SIG-M5 treated with dmso at 0.1 percent for 504 hours (cell line): ENCODE measurements around the gene DPYD.

Experiments
- DNase-seq: peaks from one replicate; lab custom pipeline; 2025; ENCODE audit not compliant: unreplicated experiment; lab: John Stamatoyannopoulos, UW

DPYD gene

DNA sequence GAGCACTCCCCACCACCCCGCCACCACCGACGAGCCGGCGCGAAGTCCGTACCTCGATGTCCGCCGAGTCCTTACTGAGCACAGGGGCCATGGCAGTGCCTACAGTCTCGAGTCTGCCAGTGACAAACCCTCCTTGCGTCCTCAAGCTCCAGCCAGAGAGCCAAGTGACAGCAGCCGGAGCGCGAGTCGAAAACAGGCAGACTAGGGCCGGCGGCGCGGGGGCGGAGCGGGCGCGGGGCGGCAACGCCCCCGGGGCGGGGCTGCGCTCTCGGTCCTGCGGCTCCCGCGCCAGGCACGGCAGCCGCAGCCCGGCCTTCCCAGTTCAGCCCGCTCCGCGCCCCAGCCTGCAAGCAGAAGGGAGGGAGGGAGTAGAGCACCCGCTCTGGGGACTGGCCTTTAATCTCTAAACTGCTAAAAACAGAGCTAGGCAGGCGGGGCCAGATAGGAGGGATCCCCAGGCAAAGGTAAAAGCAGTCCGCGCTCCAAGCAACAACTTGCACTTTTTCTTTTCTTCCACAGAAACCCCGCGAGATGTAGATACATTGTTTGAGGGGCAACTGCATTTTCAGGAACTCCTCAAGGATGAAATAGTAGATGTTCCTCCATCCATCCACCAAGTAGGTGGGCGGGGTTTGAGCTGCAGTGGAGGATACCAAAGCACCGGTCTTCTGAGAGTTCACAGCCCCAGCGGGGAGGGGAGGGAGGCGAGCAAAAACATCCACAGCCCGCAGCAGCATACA is at the start of gene DPYD:
DPYD (minus strand) TSS at position 203 of the 740 bp plus-strand sequence; CDS start at position 91, 112 bp downstream.
- peak; percentile 90 for DNase-seq

DNA sequence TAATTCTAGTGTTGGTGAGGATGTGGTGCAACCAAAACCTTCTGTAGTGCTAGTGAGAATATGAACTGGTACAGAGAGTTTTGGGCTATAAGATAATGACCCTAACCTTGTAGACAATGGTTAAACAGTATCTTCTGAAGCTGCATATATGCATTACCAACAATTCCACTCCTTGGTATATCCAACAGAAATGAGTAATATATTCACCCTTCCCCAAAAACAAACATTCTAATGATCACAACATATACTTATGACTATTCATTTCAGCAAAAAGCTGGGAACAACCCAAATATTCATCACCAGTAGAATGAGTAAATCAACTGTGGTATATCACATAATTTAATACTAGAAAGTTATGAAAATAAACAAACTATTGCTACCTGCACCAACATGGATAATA is 39.6 kb upstream of the DPYD start:
- no peak for DNase-seq

DNA sequence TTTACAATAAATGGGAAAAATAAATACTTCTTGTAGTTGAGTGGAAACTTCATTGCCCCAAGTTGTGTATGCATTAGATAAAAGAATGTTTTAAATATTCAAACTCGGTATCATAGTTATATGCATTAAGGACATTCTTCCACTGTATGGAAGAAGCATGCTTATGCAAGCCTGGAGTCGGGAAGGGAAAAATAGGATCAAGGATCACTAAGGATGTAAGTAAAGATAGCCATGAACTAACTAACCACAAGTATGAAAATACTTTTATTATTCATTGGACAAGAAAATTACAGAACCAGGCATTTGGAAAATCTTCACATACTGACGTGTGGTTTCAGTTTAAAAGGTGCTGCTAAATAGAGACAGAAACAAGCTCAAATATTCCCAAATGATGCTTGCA is 26.9 kb upstream of the DPYD start:
- DNase-seq: no peak

DNA sequence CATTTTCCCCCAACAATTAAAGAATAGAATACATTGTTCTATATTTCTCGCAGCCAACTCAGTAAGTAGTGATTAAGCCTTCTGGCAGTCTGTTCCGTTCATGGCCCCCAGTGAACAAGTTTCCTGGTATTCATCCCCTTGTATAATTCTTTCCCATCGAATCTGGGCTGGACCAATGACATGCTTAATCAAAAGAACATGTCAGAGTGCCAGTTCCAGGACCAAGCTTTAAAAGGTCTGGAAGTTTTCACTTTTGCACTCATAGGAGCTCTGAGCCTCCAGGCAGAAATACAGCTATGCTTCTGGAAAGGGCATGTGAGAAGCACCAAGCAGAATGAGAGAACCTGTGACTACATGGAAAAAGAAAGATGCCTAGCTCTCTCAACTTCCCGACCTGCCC is 22.5 kb upstream of the DPYD start:
- no peak for DNase-seq

DNA sequence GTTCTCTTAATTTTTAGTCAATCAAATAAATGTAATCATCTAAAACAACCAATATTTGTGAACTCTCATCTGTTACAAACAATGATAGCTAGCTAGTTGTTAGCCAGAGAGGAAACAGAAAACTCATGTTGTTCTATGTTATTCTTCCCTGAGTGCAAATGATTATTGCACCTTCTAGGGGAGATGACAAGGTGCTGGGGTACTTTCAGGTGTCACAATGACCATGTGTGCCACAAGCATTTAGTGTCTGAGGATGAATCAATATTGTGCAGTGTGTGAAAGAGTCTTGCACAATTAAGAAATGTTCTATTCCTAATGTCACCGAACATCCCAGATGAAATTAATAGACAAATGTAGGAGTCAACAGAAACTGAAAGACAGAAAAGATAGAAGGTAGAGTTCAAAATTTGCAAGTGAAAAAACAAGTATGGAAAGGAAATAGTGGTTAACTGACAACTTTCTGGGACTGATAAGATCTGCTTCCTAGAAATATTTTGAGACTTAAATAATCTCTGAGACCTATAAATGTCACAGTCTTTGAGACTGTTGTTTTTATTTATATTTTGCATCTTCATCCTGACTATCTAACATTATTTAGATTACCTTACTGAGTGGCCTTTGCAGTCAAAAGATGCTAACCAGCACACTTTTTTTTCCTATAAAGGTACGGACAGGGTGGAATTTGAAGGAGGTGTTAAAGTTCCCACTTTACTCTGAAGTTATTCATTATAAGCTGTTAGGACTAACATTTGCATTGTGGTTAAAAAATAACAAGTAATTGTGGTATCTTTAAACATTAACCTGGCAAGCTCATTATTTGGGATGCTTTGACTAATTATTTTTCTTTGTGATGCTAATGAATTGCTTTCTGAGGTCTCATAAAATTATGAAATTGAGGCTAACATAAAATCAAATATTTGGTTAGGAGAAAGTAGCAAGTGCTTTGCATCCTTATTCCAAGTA is 21.6 kb upstream of the DPYD start:
- DNase-seq: no peak

DNA sequence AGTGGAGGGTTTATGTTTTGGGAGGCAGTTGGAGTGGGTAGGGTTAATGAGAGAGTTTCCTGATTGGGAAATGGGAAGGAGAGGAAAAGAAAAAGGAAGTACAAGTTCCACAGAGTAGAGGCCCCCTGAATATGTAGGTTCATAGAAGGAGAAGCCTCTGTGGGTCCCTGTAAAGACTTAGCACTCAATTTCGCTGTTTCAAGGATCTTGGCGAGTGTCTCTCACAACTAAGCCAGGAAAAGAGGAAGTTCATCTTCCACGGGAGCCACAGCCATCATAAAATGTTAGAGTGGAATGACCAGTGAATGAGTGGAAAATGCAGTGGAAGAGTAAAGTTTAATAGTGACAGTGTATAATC is 17.4 kb upstream of the DPYD start:
- DNase-seq: peak; percentile 23

DNA sequence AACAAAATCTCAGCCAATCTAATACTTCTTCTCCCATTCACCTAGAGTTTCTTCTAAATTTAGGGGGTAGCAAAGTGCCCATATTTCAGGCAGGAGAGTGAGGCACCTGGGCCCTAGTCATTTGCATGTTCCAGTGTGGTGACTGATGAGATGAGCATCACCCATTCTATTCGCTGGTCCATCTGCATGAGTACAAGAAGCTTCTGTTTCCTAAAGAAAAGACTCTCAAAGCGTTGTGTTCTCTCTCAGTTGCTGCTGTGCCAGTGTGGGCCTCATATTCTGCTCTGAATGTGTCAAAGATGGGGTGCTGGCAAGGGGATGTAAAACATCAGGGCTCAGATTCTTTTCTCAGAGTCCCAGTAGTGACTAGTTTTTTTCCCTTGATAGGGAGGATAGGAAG is 16.1 kb upstream of the DPYD start:
- no peak for DNase-seq

DNA sequence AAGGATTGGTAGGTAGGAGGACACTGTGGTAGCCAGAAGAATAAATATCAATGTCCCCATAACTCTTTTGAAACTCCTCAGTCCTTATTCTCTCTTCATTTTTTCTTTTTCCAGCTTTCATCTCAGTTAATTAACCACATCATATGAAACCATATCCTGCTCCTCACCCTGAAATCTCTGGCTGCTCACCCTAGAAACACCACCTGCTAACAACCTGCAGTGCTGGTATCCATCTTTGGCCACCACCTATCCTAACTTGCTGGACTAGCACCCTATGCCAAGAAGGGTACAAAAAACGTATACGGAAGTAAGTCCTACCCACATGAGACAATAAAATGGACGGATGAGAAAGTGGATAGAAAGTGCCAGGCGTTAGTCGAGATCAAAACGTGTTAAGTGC is 13.7 kb upstream of the DPYD start:
- DNase-seq: no peak

DNA sequence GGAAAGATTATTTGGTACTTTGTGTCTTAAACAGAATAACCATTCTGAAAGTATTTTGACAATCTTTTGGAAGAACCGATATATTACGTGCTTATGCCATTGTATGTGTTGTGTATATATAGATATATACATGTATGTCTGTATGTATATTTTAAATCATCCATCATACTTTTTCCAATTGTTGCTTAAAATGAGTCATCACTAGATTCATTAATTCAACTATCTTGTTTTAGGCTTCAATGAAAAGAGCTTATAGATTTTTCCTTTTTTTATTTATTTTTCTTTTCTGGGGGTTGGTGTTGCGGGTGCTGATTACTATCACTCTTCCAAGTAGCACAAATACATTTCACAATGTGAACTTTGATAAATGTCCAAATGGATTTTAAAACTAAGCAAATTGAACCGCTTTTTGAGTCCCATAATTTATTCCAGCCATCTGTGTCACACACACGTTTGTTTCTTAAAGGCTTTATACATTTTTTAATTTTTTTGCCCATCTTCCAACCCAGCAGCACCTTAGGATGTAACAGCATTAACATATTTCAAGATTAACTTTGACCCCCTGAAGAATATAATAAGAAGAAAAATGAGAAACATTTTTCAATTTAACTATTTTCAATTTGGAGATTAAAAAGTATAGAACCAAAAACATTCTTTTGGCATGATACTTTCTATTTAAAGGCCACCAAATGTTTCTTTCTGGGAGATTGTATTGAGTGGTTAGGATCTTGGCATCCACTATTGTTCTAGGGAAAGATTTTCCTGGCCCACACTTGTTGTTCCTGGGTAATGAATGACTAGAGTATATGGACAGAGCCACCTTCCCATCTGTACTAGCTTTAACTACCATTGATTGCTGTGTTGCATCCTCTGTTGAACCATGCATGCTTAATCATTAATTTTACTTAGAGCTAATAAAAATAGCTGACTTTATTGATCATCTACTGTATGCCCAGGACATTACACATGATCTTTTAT is 9.3 kb upstream of the DPYD start:
- DNase-seq: no peak

DNA sequence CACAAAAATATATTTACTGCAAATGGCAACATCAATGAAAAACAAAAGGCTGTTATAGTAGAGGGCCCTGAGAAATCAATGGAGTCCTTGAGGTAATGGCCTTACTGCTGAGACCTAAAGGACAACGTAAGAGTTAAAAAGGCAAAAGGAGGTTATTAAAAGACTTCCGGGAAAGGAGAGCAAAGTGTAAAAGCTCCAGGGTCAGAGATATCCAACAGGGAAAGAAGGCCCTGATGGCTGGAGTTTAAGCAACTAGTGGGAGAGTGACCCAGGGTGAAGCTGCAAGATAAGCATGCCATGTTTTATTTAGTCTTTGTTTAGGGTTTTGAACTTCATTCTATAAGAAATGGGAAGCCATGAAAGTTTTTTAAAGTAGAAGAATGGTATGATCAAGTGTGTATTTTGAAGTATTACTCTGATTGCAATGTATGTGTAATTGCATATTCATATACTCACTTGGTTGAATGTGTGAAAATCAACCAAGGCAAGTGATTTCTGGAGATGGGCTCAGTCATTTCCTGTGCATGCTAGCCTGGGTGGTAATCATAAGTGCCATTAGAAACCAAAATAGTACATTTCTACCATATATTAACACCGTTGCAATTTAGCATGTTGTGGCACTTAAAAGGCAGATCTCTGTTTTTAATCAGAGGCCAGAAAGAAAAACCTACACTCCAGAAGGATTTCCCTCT is 5.3 kb upstream of the DPYD start:
- DNase-seq: no peak

DNA sequence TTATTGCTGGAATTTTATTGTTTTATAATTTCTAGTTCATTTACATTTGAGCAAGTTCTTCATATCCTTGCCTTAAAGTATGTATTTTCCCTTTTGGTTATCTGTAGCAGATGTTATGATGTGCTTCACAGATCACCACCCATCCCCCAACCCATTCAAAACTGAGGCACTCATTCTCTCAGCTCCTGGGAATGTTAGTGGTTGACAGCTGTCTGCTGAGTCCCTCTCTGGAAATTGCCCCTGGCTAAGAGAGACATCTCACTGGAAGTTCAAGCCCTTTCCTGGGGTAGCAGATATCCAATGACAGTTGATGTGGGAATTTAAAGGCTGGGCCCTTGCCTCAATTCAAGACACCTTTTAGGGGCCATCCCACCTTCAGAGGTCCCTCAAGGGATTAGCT is 4.3 kb upstream of the DPYD start:
- DNase-seq: no peak

DNA sequence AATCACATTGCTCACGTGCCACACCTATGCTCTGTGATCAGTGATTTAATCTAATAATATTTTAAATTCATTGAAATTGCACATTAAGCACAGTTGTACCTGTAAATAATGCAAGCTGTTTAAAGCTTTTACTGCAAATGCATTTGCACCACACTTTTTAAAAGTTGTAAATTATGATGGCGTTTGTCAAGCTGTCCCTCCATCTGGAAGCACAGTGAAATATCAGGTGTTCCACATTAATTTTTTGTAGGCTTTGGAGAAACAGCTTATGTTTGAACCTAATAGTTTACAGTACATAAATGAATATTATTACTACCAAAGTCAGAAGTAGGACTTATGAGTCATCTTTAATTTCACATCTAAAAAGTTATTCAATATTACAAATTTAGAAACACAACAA is 3.0 kb upstream of the DPYD start:
- DNase-seq: no peak

DNA sequence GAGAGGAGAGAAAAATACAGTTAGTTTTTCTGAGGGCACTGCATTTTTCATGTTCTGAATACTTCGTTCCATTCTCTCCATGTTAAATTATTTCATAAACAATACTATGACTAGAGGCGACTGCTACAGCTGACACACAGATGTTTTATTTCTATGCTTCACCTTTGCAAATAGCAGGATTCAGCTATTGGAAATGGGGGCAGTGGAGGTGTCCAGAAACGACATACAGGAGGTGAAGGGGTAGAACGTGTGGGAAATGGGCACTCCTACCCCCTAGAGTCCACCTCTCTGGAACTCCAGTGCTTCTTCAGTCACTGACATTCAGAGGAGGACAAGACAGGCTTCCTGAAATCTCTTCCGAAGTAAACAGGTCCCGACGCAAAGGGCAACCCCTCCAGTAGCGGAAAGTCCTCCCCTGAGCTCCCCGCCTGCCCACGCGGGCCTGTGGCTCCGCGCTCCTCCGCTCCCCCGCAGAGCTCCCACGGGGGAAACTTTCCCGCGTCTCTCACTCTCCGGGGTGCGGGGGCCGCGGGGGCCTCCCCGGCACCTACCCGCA is 480 bp downstream of the DPYD start:
- DNase-seq: peak; percentile 25

DNA sequence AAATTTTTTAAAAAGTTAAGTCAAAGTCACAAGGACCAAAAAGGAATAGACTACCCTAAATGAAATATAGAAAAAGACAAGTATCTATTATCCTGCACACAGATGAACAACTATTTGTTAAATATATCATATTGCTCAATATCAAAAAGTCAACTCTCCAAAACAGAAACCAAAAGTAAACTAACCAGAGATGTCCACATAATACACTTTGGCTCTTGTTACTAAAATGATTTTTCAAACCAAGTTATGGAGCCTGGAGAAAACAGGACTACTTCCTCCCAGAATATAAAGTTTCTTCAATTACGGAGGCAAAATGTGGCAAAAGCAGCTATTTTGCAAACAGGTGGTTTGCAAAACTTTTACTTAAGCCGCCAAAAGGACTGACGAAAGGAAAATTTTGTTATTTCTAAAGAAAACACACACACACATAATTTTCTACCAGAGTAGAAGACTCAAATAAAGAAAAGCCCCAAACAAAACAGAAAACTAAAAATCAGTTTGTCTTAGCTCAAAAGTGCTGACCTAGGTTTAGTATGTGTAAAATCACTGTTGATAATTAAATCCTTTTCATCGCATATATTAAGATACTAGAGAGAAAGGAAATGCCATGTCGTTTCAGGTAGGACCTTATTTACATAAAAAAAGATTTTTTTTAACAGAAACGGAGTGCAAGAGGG is 1.1 kb downstream of the DPYD start:
- DNase-seq: peak; percentile 40

DNA sequence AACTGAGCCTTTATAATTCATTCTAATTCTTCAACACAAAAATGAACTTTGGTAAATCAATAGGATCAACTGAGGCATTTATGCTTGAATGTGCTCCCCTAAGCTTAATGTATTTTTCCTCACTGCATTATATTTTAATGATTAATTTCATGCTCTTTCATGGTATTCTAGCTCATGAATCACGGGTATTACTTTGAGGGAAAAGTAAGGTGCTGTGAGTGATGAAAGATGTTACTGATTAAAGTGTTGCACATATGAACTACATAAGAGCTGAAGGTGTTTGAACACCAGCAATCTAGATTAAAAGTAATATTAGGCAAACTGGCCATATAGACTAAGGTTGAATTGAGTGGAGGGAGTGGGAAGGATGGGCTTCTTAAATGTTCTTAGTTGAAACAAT is 1.9 kb downstream of the DPYD start:
- DNase-seq: no peak

DNA sequence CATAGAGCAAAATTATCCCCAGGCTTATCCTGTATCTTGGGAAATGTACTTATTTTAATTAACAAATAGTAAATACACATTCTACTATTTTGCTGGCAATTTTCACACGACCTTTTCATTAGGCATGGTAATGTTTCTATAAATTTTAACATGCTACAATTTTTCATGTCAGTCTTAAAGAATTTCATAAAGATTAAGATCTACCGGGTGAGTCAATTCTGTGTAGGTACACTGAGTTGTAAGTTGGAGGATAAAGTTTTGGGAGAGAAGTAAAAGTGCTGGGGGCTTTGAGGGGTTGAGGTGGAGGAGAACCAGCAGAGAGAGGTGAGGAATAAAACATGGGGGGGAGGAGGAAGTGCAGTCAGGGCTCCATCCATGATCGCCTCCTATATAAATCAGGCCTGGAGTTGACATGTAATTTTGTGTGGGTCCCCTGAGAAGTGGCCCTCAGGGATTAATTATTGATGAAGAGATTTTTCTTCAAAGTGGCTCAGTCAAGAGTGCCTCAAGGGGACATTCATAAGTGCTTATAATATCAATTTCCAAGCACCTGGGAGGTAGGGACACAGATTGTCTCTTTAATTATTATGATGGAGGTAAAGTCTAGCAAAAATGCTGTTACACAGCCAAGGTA is 7.2 kb downstream of the DPYD start:
- DNase-seq: no peak

DNA sequence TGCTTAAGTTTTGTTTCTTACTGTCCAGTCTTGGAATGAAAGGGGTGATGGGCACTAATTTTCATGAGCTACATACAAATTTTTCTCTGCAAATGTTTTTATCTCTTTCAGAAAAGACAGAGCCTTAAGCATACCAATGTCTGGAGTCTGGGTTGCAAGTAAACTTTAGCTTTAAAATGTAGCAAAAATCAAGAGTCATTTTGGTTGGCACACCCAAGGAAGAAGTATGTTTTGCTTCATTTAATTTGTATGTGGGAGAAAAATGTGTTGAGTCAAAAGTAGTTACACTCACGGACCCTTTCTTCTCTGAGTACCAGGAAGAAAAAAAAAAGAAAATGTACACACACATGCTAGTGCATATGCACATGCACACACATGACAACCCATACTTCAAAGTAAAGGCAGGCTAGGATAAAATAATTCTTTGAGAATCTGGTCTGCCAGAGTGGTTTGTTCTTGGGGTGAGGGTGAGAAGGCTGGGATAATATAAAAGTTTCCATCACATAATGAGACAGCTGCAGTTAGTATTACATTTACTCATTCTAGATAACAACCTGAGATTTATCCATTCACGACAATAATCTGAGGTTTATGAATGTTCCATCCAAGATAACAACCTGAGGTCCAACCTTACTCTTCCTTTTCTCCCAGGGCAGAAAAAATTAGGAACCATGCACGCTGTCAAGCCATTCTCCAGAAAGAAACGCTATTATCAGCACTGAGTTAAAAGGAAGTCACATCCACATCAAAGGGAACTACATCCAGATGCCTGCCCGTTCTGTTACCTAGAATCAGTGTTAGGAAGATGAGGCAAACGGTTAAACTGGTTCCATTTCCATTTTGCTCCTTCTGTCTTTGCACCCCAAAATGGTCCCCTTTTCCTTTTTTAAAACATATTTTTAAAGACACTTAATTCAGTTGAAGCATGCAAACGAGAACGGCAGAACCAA is 9.3 kb downstream of the DPYD start:
- no peak for DNase-seq

DNA sequence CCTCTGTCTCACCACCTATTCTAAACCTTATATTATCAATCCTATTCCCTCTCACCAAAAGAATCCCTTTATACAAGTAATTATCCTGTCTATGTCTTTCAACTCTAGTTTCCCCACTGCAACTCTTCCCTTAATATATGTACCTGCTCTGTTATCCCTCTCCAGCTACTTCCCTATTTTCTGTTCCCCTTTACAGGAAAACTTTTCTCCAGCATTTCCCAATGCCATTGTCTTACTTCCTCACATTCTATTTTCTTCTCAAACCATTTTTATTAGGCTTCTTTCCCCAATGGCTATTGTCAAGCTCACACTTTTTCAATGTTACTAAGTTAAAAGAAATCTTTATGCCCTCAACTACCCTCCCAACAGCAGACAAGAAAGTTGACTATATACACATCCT is 11.6 kb downstream of the DPYD start:
- no peak for DNase-seq
